ENCODE results near the gene MRTFA. TPM values are rescaled to one million over a fixed set of nuclear protein-coding genes. Genes with fewer than 3 reads are reported as not detected.

MRTFA gene
- total RNA-seq, 4 donors from 2014 or later, result 16.5 to 57.8 (median 48.9) TPM

DNA sequence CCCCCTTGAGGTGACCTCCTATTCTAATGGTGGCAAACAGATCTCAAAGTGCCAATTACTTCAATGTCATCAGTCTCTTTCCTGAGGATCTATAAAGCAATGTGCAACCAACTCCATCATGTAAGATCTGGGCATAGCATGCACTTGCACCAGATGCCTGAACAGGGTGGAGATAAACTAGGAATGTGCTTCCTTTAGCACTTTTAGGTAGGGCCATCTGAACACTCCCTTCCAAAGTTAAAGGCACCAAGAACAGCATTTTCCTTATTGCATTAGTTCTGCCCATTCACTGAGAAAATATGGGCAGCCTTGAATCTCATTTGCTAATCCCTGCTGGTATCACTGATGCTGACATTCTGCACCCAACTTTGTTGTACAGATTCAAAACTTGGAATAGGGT is 154.1 kb downstream of the MRTFA start:
- no peak for TF ChIP-seq CTCF (IDR thresholded peaks at IDR 0.05; ENCODE audit: low read depth)

DNA sequence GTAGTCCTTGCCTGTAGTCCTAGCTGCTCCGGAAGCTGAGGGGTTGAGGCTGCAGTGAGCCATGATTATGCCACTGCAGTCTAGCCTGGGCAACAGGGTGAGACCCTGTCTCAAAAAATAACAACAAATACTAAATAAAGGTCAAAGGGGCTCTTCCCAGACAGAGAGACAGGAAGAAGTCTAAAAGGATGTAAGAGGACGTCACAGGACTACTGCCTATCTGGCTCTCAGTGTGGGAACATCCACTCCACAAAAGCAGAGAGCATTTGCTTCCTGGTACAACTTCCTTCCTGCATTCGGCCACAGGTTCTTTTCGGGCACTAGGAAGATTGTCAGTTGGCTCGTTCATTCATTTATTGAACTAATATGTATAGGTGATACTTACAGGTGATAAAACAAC is 155.5 kb downstream of the MRTFA start:
- no peak for TF ChIP-seq CTCF (IDR thresholded peaks at IDR 0.05; ENCODE audit: low read depth)

DNA sequence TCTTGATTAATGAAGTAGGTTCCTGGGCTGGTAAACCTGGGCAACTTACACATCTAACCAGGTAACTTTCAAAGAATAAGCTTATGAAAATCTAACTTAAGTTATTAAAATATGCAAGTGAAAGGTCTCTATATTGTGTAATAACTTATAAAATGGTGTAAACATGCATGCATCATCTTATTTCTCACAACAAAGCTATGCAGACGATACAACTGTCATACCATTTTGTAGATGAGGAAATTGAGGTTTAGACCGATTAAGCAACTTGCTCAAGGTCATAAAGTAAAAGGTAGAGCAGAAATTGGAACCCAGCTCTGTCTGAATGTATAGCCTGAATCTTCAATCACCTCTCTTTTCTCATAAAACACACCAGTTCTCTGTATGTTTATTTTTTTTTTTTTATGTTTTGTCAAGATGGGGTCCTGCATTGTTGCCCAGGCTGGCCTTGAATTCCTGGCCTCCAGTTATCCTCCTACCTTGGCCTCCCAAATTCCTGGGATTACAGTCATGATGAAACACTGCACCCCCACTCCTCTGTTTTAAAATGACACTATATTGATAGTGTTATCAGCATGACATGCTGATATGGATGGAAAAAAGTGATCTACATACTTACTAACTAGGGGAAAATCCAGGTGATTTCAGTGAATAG is 156.5 kb downstream of the MRTFA start:
- TF ChIP-seq CTCF (IDR thresholded peaks at IDR 0.05; ENCODE audit: low read depth), result no peak

- TF ChIP-seq CTCF (IDR thresholded peaks at IDR 0.05; ENCODE audit: low read depth), result no peak
These were observed 157.3 kb downstream of the MRTFA start for GRCh38 chr22:40479126-40479800.

GRCh38 chr22:40478338-40479125 is 158.0 kb downstream of the MRTFA start:
- TF ChIP-seq CTCF (IDR thresholded peaks at IDR 0.05; ENCODE audit: low read depth), result no peak

DNA sequence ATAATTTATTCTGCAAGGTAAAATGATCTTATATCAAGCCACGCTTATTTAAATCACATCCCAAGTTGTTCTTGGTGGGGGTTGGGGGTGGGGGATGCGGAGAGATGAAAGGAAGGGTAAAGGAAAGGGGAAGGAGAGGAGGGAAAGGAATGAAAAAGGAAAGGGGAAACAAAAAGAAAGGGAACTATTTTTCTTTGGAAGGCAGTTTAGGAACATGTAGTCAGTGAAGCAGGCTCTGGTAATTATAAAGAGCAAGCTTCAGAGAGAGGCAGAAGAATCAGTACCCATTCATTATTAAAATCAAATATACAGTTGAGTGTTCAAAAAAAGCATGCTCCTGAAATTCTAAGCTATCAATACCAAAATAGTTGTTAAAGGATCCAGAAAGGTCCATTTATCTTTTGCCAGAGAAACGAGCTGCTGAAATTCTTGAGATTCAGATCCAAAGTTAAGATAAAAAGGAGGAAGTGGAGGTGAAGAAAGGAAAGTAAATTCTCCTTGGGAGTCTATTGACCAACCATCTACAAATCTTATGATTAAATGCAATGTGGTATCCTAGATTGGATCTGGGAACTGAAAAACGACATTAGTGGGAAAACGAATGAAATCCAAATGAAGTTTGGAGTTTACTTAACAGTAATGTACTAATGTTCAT is 158.7 kb downstream of the MRTFA start:
- TF ChIP-seq CTCF (IDR thresholded peaks at IDR 0.05; ENCODE audit: low read depth), result no peak

DNA sequence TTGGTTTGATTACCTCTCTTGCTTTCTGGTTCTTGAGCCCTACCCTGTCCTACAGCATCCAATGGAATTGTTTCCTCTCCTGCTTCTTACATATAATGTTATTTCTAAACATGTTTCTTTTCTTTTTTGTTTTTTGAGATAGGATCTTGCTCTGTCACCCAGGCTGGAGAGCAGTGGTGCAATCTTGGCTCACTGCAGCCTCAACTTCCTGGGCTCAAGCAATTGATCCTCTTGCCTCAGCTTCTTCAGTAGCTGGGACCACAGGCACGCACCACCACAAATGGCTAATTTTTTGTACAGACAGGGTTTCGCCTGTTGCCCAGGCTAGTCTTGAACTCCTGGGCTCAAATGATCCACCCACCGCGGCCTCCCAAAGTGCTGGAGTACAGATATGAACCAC is 160.2 kb downstream of the MRTFA start:
- TF ChIP-seq CTCF (IDR thresholded peaks at IDR 0.05; ENCODE audit: low read depth), result no peak

Data from subcutaneous adipose tissue (tissue), 4 donors.